Lower lobe of right lung (tissue), 2 donors: ENCODE data around the gene SLC7A6. TPM values are rescaled to one million over a fixed set of nuclear protein-coding genes. Genes with fewer than 3 reads are reported as not detected.
A peak's percentile ranks its signal among the peaks of the same experiment; 100 is the strongest.

Source experiments
- ATAC-seq, 2 donors: fragments of 200-7000 bp; cut with Tn5 transposase; one replicate each; pipeline ENCODE4 v1.9.1; 2020 to 2022; ENCODE audit warnings: mild to moderate bottlenecking in 2 of 2, moderate library complexity in 2 of 2
- DNase-seq: peaks from one replicate; pipeline ENCODE4 v3.0.0-alpha.2; 2020
- H3K27ac ChIP-seq: fragments of 200-600 bp; one replicate; pipeline ENCODE4 v1.8.0; 2022
- H3K27me3 ChIP-seq: fragments of 200-600 bp; one replicate; pipeline ENCODE4 v1.8.0; 2022; ENCODE audit warnings: low read depth
- H3K36me3 ChIP-seq: fragments of 200-600 bp; one replicate; pipeline ENCODE4 v1.8.0; 2022; ENCODE audit warnings: mild to moderate bottlenecking
- H3K4me1 ChIP-seq: fragments of 200-600 bp; one replicate; pipeline ENCODE4 v1.8.0; 2022
- H3K4me3 ChIP-seq: fragments of 200-600 bp; one replicate; pipeline ENCODE4 v1.8.0; 2022; ENCODE audit warnings: mild to moderate bottlenecking
- H3K9me3 ChIP-seq: fragments of 200-600 bp; one replicate; pipeline ENCODE4 v1.8.0; 2022
- intact Hi-C: fragments of 100-400 bp; cut with DNase I; formaldehyde crosslinking; loops from one replicate; pipeline ENCODE4 v1.11.0; 2022
- total RNA-seq: library from RNA; stranded (reverse); fragmentation: NEBNext Ultra II Directional; extraction: Animal tissue kit (Norgen Biotek cat#: 25700); gene quantifications from one replicate; pipeline ENCODE4 v1.2.1, GENCODE V29; 2021
- TF ChIP-seq, protein P1 (sequence below): fragments of 200-600 bp; IDR thresholded peaks from one replicate; pipeline ENCODE4 v1.8.0; 2022; ENCODE audit warnings: antibody characterized with exemption, mild to moderate bottlenecking
- donor health status: DM: no; HTN: yes; CAD: no; lungs with severe emphysema.

The SLC7A6 gene
- total RNA-seq, 1 donor from 2014 or later = 47.1 TPM

DNA sequence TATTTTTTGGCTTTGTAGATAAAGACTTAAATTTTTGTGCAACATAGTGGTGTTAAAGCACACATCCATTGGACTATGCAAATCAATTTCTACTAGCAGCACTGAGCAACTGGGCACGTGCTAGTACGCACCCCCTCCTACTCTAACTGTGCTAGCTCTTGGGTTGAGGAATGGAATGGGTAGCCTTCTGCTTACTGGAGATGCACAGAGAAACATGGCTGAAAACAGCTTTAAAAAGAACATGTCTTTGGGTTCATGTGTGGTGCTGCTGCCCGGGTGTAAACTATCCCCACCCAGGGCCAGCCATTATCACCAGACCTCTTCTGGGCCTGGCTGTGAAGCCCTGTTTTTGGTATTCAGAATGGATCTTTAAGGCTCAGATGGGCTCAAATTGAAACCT is 35.7 kb upstream of the SLC7A6 start:
- Histone ChIP-seq H3K9me3 (no peaks in the 10 kb centered on the region), H3K27ac (peak overlapping the region; percentile 46), H3K36me3 (peaks cover 71% of the 10 kb centered on the region), H3K4me1 (peaks cover 30% of the 10 kb centered on the region), H3K4me3 (no peak overlapping the region), H3K27me3 (no peaks in the 10 kb centered on the region)
- TF ChIP-seq, protein P1, sequence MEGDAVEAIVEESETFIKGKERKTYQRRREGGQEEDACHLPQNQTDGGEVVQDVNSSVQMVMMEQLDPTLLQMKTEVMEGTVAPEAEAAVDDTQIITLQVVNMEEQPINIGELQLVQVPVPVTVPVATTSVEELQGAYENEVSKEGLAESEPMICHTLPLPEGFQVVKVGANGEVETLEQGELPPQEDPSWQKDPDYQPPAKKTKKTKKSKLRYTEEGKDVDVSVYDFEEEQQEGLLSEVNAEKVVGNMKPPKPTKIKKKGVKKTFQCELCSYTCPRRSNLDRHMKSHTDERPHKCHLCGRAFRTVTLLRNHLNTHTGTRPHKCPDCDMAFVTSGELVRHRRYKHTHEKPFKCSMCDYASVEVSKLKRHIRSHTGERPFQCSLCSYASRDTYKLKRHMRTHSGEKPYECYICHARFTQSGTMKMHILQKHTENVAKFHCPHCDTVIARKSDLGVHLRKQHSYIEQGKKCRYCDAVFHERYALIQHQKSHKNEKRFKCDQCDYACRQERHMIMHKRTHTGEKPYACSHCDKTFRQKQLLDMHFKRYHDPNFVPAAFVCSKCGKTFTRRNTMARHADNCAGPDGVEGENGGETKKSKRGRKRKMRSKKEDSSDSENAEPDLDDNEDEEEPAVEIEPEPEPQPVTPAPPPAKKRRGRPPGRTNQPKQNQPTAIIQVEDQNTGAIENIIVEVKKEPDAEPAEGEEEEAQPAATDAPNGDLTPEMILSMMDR = no peak
- ATAC-seq (no peak), DNase-seq (no peak)
- intact Hi-C loops = no loop called here

DNA sequence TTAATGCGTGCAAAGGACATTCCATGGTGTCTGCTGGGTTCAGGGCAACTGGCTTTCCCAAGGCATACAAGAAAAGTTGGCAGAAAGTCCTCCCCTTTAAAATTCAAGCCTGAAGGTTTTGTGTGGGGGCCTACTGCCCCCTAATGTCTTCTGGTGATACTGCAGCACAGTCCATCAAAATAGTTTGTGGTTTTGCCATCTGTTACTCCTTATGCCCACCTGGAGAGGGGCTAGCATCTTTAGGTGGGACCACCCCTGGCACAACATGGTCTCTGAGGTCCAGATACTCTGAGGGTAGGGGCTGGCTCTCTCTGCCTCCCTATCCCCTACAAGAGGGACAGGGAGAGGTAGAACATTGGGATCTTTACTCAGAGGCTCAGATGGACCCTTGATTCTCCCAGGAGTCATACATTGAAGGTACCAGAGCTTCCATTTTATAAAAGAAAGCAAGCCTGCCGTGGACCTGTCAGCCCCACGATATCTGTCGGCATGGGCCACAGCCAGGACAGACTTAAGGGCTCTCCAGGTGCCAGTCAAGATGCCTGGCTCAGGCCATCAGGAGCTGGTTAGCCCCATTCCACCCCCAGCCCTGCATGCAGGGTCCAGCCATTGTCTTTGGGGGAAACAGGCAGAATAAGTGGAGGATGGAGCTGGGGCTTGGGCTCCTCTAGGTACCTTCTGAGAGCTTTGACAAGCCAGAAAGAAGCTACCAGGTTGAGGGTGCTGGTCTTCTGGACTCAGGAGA is 34.7 kb upstream of the SLC7A6 start:
- no peak overlapping the region for H3K27ac ChIP-seq
- peaks cover 38% of the 10 kb centered on the region for H3K4me1 ChIP-seq
- ATAC-seq (peak; percentile 12 to 15), DNase-seq (no peak)
- H3K9me3 ChIP-seq = no peaks in the 10 kb centered on the region
- H3K27me3 ChIP-seq = no peaks in the 10 kb centered on the region
- H3K4me3 ChIP-seq = no peak overlapping the region
- TF ChIP-seq, protein P1 = peak; percentile 84
- intact Hi-C loops = no loop called here
- peaks cover 71% of the 10 kb centered on the region for H3K36me3 ChIP-seq

DNA sequence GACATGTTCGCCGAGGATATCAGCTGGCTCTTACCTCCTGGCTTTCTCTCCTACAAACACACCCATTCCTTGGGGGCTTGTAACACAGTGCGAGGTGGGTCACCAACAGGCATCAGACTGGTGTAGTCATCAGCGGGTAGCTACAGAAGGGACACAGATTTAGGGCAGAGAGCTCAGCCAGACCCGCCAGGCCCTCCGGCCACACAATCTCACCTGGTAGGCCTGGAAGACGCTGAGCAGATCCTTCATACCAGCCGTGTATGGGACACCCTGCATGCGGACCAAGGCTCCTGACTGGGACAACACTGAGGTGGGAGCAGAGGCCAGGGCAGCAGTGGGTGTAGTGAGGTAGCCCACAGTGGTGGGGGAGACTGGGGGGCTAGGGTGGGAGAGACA is 34.2 kb upstream of the SLC7A6 start:
- Histone ChIP-seq H3K4me3 (no peak overlapping the region), H3K9me3 (no peaks in the 10 kb centered on the region), H3K4me1 (peaks cover 38% of the 10 kb centered on the region), H3K27me3 (no peaks in the 10 kb centered on the region), H3K36me3 (peaks cover 71% of the 10 kb centered on the region), H3K27ac (no peak overlapping the region)
- TF ChIP-seq, protein P1 = no peak
- no peak for ATAC-seq
- DNase-seq = no peak
- intact Hi-C loops = no loop called here

DNA sequence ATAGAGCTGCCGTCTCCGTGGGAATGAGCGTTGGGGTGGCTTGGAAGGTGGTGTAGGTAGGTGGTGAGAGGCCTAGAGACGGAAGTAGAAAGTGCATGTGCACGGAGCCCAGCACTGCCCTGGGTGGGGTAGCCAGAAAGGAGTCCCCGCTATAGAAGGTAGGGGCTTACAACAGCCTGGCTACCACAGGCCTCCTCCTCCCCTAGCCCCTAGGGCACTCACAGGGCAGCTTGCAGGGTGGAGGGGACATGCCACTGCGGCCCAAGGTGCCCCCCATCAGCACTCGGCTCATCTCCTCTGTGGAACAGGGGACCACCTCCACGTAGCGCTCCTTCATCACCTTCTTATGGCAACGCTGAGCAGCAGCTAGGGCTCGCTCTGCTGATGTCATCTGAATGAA is 33.4 kb upstream of the SLC7A6 start:
- TF ChIP-seq, protein P1 = no peak
- DNase-seq = no peak
- no peak for ATAC-seq
- intact Hi-C loops = no loop called here
- peaks cover 38% of the 10 kb centered on the region for H3K4me1 ChIP-seq
- H3K27ac ChIP-seq = no peak overlapping the region
- H3K27me3 ChIP-seq = no peaks in the 10 kb centered on the region
- no peak overlapping the region for H3K4me3 ChIP-seq
- H3K9me3 ChIP-seq = no peaks in the 10 kb centered on the region
- H3K36me3 ChIP-seq = peaks cover 71% of the 10 kb centered on the region

DNA sequence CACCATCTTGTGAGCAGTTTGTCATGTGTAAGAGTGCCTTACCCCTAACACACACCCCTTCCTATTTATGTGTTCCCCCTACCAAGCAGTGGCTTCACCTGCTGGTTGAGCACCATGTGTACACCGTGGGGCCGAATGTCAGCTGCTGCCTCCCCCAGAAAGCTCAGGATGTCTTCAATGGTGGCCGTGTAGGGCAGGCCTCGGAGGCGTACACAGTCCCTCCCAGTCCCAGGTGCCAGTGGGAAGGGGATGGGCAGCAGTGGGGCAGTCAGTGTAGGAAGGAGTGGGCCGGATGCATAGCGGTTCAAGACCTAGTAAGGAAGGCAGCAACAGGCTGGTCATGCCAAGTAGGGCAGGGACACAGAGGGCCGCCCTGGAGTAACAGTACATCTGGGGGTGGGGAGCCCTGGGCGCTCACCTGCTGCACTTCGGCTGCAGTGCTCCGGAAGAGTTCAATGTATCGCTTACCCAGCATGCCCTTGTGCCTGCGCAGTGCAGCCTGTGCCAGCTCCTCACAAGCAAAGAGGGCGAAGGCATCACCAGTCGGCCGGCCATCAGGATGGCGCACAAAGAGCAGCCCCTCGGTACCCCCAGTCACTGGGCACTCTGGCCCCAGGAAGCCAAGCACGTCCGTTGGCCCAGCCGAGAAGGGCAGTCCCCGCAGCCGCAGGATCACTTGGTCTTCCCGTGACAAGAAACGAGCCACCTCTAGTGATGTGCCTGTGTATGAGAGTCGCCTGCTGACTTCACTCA is 32.8 kb upstream of the SLC7A6 start:
- no peak overlapping the region for H3K4me3 ChIP-seq
- TF ChIP-seq, protein P1 = no peak
- peaks cover 66% of the 10 kb centered on the region for H3K36me3 ChIP-seq
- H3K9me3 ChIP-seq = no peaks in the 10 kb centered on the region
- intact Hi-C loops = no loop called here
- no peaks in the 10 kb centered on the region for H3K27me3 ChIP-seq
- peaks cover 43% of the 10 kb centered on the region for H3K4me1 ChIP-seq
- DNase-seq (no peak), ATAC-seq (no peak)
- no peak overlapping the region for H3K27ac ChIP-seq
